GM19397 (cell line): Measurements from ENCODE around the gene RGS7.

Experiments
- ATAC-seq: cut with Tn5 transposase; IDR thresholded peaks from one replicate; pipeline ENCODE4 v1.9.1; 2021; ENCODE audit warnings: mild to moderate bottlenecking, moderate library complexity; ENCODE audit not compliant: unreplicated experiment

Gene RGS7

GRCh38 chr1:240876071-240876470 is 480.9 kb downstream of the RGS7 start:
- no peak for ATAC-seq

DNA sequence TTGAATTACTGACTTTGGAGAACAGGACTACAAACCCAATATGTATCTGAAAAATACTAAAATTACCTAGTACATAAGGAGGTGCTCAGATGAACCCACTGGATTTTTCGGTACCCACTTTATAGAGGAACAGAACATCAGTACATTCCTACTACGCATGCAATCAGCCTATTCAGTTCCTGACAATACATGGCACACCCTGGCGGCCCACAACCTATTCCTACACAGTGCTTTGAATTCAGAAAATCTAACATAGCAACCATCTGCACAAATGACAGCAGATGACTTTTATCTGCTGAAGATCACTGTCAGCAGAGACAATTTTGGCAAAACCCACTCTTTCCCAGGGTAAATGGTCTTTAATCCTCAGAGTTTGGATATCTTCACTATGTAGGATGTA is 487.9 kb downstream of the RGS7 start:
- ATAC-seq: no peak

DNA sequence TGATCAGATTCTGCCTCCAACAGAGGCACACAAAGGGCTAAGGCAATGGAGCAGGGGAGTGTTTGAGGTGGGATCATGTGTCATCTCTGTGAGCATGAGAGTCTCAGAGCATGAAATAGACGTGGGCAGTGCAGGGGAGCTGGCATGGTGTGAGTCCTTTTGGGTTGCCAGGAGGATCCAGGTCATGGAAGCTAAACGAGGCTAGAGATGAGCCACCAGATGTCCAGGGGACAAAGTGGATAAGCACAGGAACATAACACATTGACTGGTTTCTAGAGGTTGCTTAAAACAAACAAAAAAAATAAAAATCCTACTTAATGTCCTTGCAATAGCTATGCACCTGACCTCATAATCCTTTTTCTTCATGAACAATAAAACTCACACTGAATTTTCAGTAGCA is 490.3 kb downstream of the RGS7 start:
- no peak for ATAC-seq

DNA sequence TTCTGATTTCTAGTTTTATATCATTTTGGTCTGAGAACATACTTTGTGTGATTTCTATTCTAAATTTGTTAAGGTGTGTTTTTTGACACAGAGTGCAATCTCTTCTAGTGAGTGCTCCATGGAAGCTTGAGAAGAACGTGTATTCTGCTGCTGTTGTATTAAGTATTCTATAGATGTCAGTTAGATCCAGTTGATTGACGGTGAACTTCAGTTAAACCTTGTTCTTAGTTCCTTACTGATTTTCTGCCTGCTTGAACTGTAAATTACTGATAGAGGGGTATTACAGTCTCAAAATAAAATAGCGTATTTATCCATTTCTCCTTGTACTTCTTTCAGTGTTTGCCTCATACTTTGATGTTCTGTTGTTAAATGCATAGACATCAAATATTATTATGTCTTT is 497.0 kb downstream of the RGS7 start:
- no peak for ATAC-seq

DNA sequence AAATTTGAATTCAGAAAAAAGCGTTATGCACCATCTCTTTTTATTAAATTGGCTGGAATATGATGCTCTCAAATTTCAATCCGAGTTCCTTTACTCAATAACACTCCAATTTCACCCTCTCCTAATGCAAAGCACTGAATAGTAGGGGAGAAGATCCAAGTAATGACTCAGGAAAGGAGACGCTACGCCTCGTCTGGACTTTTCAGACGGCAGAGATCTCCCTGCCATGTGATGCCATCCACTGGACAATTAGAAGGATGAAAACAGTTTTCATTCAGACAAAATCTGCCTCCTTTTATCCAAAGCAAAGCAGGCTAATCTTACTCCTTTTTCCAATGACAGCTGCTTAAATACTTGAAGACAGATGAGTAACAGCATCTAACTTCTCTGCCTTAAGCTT is 502.6 kb downstream of the RGS7 start:
- no peak for ATAC-seq

GRCh38 chr1:240847325-240847724 is 509.7 kb downstream of the RGS7 start:
- no peak for ATAC-seq

DNA sequence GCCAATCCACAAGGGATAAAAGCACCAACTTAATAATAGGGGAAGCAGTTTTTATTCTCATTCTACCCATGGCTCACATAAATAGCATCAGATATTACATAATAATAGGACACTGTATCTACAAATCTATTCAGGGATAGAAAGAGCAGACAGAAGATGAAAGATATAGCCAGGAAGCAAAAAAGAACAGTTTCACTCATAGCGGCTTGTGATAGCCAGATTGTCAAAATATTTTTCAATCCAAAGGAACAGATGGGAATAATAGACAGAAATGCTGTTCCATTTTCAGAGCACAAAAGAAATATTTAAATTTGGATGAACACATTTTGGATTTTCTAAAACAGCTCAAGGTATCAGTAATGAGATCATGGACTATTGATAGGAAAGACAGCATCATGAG is 512.5 kb downstream of the RGS7 start:
- no peak for ATAC-seq

DNA sequence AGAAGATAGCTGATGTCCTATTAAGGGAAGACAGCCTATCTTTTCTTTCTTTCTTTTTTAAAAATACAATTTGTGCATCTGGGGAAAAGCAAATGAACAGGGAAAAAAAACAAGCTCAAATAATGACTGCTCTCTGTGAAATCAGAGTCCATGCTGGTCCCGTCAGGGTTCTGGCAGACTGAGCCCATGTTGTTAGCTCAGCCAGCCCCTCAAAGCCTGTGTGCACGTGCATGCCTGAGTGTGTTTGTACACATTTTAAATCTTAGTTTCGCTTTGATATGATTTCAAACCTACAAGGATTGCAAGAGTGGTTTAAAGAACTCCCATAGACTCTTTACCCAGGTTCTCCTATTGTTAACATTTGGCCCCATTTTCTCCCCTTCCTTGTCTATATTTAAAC is 513.2 kb downstream of the RGS7 start:
- ATAC-seq: no peak

DNA sequence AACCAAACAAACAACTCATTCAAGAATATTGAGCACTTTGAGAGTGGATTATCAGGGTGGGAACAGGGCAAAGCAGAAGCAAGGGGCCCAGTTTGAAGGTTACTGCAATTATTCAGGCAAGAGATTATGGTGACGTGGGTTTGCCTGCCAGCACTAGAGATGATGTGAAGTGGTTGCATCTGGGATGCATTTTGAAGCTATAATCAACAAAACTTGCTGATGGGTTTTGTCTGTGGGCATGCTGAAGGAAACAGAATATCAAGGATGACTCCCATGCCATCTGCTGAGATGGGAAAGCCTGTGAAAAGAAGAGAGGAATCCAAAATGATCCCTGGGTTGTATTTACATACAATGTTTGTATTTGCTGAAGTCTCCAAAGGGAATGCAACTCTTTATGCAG is 520.7 kb downstream of the RGS7 start:
- no peak for ATAC-seq

GRCh38 chr1:240835291-240835690 is 521.7 kb downstream of the RGS7 start:
- no peak for ATAC-seq

DNA sequence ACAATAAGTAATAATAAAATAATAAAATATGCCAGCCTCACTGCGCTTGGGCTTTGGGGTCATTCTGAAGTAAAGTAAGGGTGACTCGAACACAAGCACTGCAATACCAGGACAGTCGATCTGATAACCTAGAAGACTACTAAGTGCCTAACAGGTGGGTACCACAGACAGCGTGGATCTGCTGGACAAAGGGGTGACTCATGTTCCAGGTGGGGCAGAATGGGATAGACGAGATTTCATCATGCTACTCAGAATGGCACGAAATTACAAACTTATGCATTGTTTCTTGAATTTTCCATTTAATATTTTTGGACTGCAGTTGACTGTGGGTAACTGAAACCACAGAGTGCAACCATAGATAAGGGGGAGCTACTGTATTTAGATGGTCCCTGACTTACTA is 523.9 kb downstream of the RGS7 start:
- ATAC-seq: no peak

- no peak for ATAC-seq
Observed at GRCh38 chr1:240831922-240832321, 525.1 kb downstream of the RGS7 start.

- no peak for ATAC-seq
Observed at GRCh38 chr1:240831191-240831631, 525.8 kb downstream of the RGS7 start.

DNA sequence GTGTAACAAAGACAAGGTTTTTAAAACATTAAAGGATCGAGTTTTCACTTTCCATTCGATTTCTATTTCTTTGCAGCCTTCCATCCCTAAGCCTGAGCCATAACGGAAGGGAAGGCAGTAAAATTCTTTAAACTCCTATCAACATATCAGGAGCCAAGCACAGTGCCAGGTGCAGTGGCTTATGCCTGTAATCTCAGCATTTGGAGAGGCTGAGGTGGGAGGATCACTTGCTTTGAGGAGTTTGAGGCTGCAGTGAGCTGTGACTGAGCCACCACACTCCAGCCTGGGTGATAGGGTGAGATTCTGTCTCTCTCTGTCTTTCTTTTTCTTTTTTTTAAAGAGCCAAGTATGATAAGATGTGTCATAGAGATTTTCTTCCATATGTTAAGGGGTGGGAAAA is 527.5 kb downstream of the RGS7 start:
- no peak for ATAC-seq

GRCh38 chr1:240827786-240828185 is 529.2 kb downstream of the RGS7 start:
- no peak for ATAC-seq

DNA sequence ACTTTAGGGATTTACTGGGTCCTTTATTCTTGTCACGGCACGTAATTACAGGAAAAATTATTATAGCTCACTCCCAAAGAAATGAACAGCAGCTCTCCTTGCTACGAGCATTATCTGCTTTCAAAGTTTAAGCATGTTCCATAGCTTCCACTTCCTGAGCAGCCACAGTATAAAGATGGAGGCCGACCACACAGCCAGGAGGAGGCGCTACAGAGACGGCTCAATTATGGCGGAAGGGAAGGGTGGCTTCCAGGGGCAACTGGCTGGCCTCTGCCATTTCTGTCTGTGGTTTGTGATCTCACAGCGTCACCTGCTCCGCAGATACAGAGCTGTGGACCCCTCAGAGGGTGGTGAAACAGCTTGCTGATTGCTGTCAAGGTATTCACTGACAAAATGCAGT is 532.8 kb downstream of the RGS7 start:
- ATAC-seq: no peak

DNA sequence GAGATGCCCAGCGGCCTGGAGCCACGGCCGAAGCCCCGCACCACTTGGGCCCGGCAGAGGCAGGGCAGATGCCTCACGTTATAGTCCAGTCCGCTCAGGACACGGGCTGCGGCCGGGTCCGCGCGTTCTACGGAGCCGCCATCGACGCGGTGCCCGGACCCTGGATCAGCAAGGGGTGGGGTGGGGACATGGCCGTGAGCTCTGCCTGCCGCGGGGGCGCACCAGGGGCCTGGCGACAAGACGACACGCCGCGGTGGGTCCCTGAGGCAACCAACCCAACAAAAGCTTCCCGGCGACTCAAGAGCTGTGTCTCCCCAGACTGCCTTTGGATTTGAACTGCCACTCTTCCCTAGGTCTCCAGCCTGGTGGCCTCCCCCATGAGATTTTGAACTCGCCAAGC is 533.6 kb downstream of the RGS7 start:
- no peak for ATAC-seq

DNA sequence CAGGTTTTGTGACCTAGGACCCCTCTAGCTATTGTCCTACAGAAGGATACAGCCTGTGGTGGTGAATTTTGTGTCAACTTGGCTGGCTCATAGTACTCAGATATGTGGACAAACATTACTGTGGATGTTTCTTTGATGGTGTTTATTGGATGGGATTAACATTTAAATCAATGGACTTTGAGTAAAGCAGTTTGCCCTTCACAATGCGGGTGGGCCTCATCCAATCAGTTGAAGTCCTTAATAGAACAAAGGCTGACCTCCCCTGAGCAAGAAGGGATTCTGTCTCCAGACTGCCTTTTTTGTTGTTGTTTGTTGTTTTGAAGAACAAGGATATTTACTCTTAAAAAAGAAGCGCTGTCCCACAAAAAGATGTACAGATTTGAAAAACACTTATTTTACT is 535.1 kb downstream of the RGS7 start:
- no peak for ATAC-seq

GRCh38 chr1:240820816-240821215 is 536.2 kb downstream of the RGS7 start:
- ATAC-seq: no peak

DNA sequence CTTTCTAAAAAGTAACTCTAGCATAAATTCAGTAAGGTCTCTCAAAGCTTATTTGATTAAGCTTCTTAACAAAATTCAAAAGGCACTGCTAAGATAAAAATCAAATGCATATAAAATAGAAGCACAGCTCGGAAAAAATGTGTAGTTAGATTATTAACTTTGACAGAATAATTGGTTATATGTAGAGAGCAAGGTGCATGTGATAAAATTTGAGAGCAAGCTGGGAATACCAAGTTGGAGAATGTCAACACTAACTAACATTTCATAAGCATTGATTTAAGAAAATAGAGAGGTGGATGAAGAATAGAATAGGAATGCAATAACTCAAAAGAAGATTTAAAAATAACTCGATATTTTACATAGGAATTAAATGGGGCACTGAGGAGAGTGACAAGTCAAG is 540.5 kb downstream of the RGS7 start:
- ATAC-seq: no peak

- no peak for ATAC-seq
Observed at GRCh38 chr1:240813720-240814119, 543.3 kb downstream of the RGS7 start.

- no peak for ATAC-seq
Observed at GRCh38 chr1:240811256-240811655, 545.7 kb downstream of the RGS7 start.

DNA sequence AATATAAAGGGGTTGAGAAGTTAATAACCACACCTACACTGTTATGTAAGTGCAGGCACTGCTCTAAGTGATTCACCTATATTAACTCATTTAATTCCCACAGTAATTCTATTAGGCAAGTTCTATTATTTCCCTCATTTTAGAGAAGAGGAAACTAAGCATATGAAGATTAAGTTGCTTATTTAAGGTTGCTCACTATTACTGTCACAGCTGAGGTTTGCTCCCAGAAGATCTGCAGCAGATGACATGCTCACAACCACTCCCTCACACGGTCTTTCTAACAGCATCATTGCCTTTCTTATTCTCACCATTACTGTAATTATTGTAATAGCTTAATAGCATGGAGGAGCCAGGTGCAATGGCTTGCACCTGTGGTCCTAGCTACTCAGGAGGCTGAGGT is 548.6 kb downstream of the RGS7 start:
- no peak for ATAC-seq

- no peak for ATAC-seq
Observed at GRCh38 chr1:240806200-240806745, 550.7 kb downstream of the RGS7 start.
